NCI-H69 (cell line): ENCODE data around the gene FIS1.
"Not testable (repeated sequence)": the region's sequence is repeated elsewhere in the genome, so short reads cannot be mapped to it uniquely, and the experiment has no call there.

Source experiments
- DNase-seq: peaks from one replicate; lab custom pipeline; 2025; lab: John Stamatoyannopoulos, UW

Gene FIS1

GRCh38 chr7:101203740-101204738 is 40.8 kb downstream of the FIS1 start:
- DNase-seq = not testable (repeated sequence)

DNA sequence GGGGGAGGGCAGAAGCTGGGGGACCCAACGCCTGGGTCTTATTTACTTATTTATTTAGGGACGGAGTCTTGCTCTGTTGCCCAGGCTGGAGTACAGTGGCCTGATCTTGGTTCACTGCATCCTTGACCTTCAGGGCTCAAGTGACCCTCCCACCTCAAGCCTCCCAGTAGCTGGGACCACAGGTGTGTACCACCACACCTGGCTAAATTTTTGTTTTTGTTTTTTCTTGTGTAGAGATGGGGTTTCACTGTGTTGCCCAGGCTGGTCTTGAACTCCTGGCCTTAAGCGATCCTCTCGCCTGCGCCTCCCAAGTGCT is 42.3 kb downstream of the FIS1 start:
- no peak for DNase-seq

- DNase-seq = peak; percentile 62
Measured at GRCh38 chr7:101201695-101202602, 42.9 kb downstream of the FIS1 start.

GRCh38 chr7:101200862-101201599 is 43.9 kb downstream of the FIS1 start, which contains the start of gene MOGAT3:
MOGAT3 (minus strand) TSS chr7:101201036; CDS start chr7:101200854, 182 bp downstream.
- no peak for DNase-seq

- no peak for DNase-seq
Measured at GRCh38 chr7:101200504-101200861, 44.4 kb downstream of the FIS1 start.

GRCh38 chr7:101199522-101199921 is 45.4 kb downstream of the FIS1 start:
- DNase-seq = not testable (repeated sequence)

GRCh38 chr7:101198476-101198875 is 46.4 kb downstream of the FIS1 start:
- no peak for DNase-seq

GRCh38 chr7:101197991-101198390 is 46.9 kb downstream of the FIS1 start:
- no peak for DNase-seq

GRCh38 chr7:101195884-101196283 is 49.0 kb downstream of the FIS1 start:
- no peak for DNase-seq
